COR-L47 (cell line): Measurements from ENCODE around the gene FBXL19.
A peak's percentile ranks its signal among the peaks of the same experiment; 100 is the strongest.

ENCODE experiments used
- DNase-seq: peaks from one replicate; lab custom pipeline; 2025; lab: John Stamatoyannopoulos, UW

FBXL19 gene

DNA sequence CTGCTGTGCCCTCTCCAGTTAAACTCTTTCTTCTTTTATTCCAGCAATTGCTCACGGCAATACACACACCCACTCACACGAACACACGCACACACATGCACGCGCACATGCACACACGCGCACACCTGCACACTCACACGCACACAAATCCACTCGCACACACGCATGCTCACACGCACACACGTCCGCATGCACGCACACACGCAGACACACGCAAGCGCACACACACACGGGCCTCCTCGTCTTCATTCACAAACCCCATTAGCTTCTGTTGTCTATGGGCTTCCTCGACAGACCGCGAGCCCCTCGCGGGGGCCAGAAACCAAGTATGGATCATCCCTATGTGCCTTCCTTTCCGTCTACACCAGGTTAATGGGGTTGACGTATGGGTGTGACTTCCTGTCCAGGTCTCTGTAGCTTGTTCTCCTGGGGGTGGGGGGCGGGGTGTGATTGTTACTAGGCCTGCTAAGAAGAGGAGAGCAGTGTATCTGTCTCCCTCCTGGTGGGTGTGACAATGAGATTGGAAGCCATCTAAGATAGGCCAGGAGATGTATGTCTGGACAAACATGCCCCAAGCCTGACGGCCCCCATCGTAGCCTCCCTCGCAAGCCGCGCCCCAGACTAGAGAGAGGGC lies 27.6 kb upstream of the FBXL19 start:
- DNase-seq = no peak

DNA sequence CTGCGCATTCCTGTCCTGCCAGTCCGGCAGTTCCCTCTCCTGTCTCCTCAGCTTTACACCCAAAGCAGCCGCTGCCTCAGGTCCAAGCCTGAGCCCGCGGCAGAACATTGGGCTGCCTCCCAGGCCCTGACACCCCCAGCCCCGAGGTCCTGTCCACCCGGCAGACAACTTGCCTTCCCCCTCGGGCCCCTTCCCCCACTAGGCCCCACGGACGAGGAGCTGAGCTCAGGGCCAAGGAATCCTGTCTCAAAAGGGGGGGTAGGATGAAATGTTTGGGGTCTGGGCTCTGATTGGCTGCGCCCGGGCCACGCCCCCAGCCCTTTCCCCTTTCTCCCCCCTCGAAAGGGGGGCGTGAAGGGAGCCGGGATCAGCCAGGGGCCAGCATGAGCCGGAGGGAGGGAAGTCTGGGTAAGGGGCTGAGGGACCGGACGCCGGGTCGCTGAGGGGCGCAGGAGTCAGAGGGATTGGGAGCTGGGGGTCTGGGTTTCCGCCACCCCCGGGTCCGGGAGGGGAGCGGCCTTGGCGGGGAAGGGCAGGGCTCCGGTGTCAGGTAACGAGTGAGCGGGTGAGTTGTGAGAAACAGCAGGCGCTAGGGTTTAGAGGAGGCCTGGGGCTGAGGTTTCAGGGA lies 27.0 kb upstream of the FBXL19 start, which contains the start of gene CTF1:
CTF1 (plus strand) TSS at position 354 of the 628 bp plus-strand sequence; CDS start at position 384, 30 bp downstream.
- no peak for DNase-seq

GRCh38 chr16:30896889-30897733 lies 26.3 kb upstream of the FBXL19 start:
- no peak for DNase-seq

DNA sequence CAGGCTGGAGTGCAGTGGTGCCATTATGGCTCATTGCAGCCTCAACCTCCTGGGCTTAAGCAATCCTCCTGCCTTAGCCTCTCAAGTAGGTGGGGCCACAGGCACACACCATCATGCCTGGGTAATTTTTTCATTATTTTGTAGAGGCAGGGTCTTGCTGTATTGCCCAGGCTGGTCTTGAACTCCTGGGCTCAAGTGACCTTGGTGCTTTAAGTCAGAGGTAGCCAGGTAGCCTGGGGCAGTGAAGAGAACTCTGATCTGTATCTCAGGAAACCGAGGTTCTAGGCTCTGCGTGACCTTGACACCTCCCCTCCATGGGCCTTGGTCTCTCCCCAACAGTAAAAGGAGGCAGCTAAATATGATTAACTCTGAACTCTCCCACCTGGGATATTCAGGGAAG lies 23.6 kb upstream of the FBXL19 start:
- no peak for DNase-seq

DNA sequence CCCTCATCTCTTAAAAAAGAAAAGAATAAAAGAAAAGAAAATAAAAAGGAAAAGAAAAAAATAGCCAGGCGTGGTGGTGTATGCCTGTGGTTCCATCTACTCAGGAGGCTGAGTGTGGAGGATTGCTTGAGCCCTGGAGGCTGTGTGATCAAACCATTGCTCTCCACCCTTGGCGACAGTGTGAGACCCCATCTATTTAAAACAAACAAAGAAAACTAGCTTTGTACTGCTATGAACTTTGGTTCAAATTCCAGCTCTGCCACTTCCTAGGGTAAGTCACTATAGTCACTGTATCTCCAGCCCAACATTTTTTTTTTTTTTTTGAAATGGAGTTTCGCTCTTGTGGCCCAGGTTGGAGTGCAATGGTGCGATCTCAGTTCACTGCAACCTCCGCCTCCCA lies 22.8 kb upstream of the FBXL19 start:
- no peak for DNase-seq

DNA sequence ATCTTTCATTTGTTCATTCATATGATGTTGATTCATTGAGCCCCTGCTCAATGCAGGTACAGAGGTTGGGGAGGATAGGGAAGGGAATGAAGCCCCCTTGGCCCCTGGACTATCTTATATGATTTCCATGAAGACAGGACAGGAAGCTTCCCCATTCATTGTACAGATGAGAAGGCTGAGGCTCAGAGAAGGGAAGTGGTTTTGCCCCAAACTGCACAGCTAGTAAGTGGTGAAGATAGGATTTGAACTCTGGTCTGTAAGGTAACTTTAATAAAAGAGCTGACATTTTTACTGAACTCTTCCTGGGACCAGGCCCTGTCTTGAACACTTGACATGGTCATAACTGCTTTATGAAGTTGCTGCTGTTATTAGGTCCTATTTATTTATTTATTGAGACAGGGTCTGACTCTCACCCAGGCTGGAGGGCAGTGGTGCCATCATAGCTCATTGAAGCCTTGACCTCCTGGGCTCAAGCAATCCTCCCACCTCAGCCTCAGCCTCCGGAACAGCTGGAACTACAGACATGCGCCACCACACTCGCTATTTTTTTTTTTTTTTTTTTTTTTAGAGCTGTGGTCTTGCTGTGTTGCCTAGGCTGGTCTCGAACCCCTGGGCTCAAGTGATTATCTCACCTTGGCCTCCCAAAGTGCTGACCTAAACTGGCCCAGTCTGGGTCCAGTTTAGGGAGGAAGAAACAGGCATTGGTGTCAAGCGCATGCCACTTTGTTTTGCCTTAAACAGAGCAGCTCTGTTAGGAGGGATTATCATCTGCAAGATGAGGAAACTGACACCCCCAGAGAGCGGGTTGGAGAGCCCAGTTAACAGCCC lies 22.0 kb upstream of the FBXL19 start:
- no peak for DNase-seq

GRCh38 chr16:30902029-30902972 lies 21.1 kb upstream of the FBXL19 start:
- peak; percentile 34 for DNase-seq

DNA sequence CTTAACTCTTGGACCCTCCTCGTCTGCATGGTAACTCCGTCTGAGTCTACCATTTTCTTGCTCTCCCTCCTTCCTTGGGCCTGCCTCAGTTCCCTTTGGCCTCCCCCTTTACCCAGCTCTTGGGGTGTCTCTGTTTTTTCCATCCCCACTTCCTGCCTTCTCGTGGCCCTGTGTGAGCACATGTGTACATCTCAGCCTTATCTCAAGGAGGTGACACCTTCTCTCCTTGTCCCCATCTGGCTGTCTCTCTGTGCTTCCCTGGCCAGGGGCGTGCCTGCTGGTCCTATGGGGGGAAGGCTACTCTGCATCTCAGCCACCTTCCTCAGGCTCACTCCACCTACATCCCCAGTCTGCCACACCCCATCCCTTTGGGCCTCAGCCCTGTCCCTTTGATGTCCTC lies 20.4 kb upstream of the FBXL19 start:
- no peak for DNase-seq

DNA sequence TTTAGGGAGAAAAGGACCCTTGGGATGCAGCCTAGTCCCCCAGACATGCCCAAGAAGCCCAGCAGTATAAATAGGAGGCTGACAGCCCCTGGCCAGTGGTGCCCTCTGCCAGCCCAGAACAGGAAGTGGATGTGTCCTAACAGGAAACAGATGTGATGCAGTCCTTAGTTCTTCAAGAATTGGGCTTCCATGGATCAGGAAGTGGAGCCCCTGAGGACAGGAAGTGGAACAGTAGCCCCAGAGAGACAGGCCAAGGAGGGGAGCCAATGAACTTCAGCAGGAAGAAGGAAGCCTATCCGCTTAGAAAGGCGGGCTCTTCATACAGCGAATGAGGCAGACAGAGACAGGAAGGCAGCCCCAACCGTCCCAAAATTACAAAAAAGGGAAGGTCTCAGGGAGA lies 19.8 kb upstream of the FBXL19 start:
- no peak for DNase-seq

DNA sequence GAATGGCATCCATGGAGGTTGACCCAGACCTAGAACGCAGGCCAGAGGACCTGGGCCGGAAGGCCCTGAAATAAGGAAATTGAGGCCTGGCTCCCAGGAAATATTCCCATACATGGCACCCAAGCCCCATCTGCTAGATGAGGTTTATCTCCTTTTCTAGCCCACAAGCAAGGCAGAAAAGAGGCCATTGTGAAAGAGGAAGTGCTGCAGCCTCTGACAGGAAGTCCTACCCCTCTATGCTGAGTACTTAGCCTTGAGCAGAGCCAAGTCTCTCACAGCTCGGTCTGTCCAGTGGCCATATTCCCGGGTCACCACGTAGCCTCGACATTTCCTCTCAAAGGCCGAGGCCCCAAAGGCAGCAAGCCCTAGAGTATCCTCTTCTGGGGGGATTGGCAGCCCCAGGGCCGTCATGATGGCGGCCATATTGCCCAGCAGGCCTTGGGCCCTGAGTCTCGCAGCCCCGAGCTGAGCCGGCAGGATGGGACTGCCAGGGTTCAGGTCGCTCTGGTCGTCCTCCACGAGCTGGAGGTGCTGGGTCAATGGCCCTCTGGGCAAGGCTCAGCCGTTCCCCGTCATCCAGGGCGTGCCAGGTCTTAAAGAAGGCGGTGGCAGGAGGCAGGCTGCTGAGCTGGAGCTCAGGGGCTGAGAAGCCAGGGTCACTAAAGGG lies 19.1 kb upstream of the FBXL19 start:
- no peak for DNase-seq

- DNase-seq = no peak
Measured at GRCh38 chr16:30907064-30907463, 16.3 kb upstream of the FBXL19 start.

GRCh38 chr16:30910427-30911029 lies 12.8 kb upstream of the FBXL19 start:
- no peak for DNase-seq

DNA sequence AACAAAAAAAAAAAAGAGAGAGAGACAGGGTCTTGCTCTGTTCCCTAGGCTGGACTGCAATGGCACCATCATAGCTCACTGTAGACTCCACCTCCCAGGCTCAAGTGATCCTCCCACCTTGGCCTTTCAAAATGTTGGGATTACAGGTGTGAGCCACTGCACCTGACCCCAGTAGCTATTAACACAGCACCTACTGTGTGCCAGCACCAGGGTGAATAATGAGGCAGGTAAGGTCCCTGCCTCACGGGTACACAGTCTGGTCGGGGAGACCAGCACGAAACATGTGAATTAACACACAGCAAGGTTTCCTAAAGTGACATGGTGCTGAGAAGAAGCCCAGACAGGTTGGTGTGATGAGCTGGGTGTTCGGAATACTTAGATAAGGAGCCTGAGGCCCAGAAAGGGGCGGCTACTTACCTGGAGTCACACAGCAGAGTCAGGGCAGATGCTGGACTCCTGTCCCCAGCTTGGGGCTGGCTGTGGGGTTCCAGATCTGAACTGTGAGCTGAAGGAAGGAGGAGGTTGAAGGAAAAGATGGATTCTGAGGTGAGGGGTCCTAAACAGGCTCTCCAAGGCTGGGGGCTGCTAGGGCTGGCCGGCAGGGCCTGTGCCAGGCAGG lies 10.5 kb upstream of the FBXL19 start:
- DNase-seq = no peak

DNA sequence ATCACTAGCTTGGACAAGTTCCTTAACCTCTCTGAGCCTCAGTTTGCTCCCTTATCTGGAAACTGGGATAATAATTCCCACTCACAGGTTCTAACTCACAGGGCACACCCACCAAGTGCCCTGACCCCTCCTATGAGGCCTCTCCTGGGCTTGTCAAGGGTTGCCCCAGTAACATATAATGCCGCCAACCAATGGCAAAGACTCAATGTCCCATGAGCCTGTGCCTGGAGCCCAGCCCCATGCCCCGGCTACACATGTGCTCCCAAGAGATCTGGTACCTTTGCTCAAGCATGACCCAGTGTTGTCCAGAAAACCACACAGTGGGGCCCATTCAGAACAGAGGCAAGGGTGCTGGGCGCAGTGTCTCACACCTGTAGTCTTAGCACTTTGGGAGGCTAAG lies 8.5 kb upstream of the FBXL19 start:
- DNase-seq = no peak

- DNase-seq = no peak
Measured at GRCh38 chr16:30918614-30919013, 4.8 kb upstream of the FBXL19 start.

DNA sequence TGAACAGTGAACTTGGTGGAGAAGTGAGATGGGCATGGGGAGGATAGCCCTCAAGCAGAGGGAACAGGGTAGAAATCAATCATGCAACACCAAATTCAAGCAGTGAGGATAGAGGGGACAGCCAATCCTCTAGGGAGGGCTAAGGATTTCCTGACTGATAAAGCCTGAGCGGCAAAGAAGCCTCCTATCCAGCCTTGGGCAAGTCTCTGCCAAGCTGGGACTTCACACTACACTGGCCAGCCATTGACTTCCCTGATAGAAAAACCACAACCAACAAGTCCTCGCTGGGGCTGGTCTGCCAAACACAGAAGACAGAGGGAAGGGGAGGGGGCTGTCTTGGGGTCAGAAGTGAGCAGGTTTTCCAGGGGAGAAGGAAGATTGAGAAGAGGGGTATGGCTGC lies 2.5 kb upstream of the FBXL19 start:
- DNase-seq = no peak

- no peak for DNase-seq
Measured at GRCh38 chr16:30921459-30921747, 2.0 kb upstream of the FBXL19 start.

- peak; percentile 94 for DNase-seq
Measured at GRCh38 chr16:30921748-30922419, 1.5 kb upstream of the FBXL19 start.

DNA sequence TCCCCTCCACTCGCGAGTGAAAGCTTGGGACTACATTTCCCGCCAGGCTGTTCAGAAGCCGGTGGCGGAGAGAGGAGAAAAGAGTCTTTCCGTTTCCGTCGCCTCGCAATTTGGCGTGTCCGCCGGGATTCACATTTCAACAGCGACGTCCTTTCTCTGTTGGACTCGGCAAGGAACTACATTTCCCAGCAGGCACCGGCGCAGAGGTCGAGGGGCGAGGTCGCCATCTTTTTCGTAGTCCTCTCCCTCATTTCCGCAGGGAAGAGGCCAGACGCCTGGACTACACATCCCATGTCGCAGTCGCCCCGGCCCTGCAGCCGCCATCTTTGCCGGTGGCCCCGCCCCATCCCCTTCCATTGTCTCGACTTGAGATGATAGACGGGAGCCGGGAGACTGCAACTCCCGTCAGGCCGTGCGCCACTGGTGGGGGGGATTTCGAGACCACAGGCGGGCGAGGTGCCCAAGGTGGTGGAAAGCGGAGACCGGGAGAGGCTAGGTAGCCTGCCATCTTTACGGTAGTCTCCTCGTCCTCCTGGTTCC lies 882 bp upstream of the FBXL19 start:
- peak; percentile 99 for DNase-seq
